Stimulated activated CD4-positive, alpha-beta T cell treated with anti-CD3 and anti-CD28 coated beads, Interleukin-1b, Interleukin-23, amount 100 ng/mL, for 1 hour (primary cell): Measurements from ENCODE around the gene CYP20A1.
"Not testable (repeated sequence)": the region's sequence is repeated elsewhere in the genome, so short reads cannot be mapped to it uniquely, and the experiment has no call there.

Experiments used
- DNase-seq, 2 donors: peaks; one replicate each; pipeline ENCODE4 v3.0.0-alpha.2; 2020; ENCODE audit warnings: low read depth in 2 of 2

CYP20A1 gene

GRCh38 chr2:203280428-203281064 lies 41.7 kb downstream of the CYP20A1 start:
- DNase-seq = no peak

DNA sequence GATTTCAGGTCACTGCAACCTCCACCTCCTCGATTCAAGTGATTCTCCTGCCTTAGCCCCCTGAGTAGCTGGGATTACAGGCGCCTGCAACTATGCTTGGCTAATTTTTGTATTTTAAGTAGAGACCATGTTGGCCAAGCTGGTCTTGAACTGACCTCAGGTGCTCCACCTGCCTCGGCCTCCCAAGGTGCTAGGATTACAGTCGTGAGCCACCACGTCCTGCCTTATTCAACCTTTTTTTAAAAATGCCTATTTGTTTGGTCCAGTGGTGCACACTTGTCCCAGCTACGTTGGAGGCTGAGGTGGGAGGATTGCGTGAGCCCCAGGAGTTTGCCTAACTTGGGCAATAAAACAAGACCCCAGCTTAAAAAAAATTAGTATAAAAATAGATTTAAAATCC lies 43.3 kb downstream of the CYP20A1 start:
- DNase-seq = no peak

DNA sequence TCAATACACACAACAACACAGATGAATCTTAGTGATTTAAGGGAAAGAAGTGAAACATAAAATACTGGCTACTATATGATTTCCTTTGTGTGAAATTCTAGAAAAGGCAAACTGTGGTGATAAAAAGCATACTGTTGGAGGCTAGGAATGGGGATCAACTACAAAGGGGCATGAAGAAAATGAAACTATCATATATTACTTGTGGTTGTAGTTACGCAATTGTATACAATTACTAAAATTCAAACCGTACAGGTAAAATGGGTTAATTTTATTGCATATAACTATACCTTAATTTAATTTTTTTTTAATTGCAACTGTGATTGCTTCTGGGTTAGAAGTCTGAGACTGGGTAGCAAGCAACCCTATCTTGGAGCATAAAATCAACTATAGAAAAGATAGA lies 47.7 kb downstream of the CYP20A1 start:
- no peak for DNase-seq

DNA sequence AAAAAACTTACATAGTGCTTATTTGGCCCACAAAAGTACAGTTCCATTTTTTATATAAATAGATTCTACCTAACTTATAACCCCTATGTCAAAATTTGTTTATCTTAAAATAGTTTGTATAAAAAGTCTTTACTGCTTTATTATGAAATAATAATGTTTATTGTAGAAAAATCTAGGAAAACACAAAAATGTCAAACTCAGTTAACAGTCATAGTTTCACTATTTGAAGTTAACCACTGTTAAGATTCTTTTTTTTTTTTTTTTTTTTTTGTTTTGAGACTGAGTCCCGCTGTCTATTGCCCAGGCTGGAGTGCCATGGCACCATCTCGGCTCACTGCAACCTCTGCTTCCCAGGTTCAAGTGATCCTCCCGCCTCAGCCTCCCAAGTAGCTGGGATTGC lies 62.8 kb downstream of the CYP20A1 start:
- DNase-seq = no peak

- not testable (repeated sequence) for DNase-seq
Observed at GRCh38 chr2:203302586-203302985, 63.8 kb downstream of the CYP20A1 start.

- DNase-seq = no peak
Observed at GRCh38 chr2:203310688-203311436, 72.0 kb downstream of the CYP20A1 start.

GRCh38 chr2:203326356-203326755 lies 87.5 kb downstream of the CYP20A1 start:
- no peak for DNase-seq

DNA sequence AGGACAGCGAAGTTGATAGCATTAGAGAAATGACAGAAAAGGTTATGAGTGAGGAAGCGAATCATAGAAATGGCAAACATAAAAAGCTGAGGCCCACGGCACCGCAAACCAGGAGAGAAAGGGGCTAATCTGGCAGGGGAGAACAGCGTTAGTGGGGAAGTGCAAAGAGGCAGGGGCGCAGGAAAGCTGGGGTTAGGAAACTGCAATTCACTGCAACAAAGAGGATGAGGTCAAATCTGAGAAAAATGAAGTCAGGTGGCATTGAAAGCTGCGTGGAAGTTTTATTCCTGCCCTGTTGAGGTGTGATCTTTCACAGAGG lies 88.7 kb downstream of the CYP20A1 start:
- no peak for DNase-seq

- peak; percentile 23 to 45 for DNase-seq
Observed at GRCh38 chr2:203327901-203328759, 89.3 kb downstream of the CYP20A1 start, which contains the start of gene ABI2. TSS of gene ABI2 (plus strand) at chr2:203328394. CDS start at chr2:203328515, 121 bp downstream.

- DNase-seq = peak in 1 of 2 donors; percentile 21
Observed at GRCh38 chr2:203328760-203329540, 90.1 kb downstream of the CYP20A1 start.

DNA sequence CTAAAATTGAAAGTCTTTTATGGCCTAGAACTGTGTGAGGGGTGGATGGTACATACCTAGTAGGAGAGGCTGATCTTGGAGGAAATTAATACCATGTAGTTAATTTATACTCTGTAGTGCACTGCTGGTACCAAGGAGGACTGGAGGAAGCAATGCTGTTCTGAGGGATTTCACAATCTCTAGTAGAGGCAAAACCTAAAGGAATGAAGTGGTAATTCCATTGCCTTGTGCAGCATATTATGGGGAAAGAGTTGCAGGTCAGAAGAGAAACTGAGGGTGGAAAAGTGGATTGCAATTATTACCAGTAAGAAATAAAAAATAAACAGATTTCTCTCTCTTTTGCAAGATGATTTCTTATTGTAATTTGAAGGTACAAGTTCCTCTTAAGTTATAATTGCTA lies 91.6 kb downstream of the CYP20A1 start:
- DNase-seq = no peak

GRCh38 chr2:203338322-203338721 lies 99.5 kb downstream of the CYP20A1 start:
- no peak for DNase-seq

DNA sequence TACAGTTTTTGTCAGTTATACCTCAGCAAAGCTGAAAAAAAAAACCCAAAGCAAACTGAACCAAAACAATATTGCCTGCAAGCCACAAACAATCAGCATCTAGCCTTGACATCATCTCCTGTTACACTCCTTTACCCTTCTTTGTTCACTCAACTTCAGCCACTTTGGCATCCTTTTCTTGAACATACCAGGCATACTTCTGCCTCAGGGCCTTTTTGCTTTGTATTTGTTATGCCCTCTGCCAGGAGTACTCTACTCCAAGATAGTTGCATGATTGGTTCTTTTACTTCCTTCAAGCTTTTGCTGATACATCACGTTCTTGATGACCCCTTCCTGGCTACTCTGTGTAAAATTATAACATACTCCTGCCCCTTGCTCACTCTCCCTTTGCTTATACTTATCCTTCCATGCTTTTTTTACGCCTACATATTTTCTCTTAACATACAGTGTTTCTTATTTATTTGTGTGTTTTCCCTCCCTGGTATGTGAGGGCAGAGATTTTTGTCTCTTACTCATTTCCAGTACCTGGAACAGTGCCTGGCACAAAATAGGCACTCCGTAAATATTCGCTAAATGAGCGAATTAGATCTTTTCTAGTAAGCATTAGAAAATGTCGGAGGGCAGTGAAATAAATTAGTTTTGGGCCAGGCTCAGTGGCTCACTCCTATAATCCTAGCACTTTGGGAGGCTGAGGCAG lies 102.1 kb downstream of the CYP20A1 start:
- no peak for DNase-seq

- DNase-seq = no peak
Observed at GRCh38 chr2:203341741-203342310, 103.0 kb downstream of the CYP20A1 start.

DNA sequence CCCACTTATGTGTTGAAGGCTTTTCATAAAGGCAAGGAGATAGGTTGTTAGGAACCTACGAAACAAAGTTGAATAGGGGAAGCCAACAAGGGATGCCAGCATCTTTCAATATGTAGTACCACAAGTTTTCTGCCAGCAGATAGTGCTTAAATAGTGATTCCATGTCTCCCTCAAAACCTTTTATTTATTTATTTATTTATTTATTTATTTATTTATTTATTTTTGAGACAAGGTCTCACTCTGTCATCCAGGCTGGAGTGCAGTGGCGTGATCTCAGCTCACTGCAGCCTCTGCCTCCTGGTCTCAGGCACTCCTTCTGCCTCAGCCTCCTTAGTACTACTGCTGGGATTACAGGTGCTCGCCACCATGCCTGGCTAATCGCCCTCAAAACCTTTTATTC lies 103.6 kb downstream of the CYP20A1 start:
- DNase-seq = not testable (repeated sequence)

GRCh38 chr2:203344667-203345066 lies 105.8 kb downstream of the CYP20A1 start:
- no peak for DNase-seq

GRCh38 chr2:203346612-203347011 lies 107.8 kb downstream of the CYP20A1 start:
- no peak for DNase-seq

DNA sequence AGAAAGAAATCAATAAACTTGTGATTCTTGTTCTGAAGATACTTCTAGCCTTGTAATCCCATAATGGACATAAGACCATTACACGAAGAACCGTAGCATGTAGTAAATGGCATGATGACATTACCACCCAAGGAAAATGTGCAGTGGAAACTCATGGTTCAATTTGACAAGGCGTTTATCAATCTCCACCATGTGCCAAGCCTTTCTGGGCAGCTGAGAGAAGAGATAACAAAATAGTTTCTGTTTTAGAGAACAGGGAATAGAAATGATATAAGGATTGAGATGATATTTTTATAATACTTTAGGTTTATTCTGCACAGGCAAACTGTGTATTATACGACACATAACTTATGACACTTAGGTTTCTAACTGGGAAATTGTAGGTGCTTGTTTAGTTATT lies 108.6 kb downstream of the CYP20A1 start:
- no peak for DNase-seq

DNA sequence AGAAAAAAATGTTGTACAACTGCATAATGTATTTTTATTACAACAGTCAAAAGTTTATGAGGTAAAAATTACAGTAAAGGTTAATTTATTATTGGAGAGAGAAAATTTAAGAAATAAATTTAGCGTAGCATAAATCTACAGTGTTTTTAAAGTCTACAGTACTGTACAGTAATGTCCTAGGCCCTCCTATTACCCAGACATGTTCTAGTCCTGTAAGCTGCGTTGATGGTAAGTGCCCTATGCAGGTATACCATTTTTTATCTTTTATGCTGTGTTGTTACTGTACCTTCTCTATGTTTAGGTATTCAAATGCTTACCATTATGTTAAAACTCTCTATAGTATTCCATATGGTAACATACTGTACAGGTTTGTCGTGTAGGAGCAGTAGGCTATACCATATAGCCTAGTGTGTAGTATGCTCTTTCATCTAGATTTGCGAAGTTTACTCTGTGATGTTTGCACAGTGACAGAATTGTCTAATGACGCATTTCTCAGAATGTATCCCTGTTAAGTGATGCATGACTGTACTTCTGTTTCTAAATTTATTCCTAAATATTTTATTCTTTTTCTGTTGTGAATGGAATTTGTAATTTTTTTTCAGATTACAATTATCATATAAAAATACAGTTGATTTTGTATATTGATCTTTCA lies 113.9 kb downstream of the CYP20A1 start:
- DNase-seq = no peak

DNA sequence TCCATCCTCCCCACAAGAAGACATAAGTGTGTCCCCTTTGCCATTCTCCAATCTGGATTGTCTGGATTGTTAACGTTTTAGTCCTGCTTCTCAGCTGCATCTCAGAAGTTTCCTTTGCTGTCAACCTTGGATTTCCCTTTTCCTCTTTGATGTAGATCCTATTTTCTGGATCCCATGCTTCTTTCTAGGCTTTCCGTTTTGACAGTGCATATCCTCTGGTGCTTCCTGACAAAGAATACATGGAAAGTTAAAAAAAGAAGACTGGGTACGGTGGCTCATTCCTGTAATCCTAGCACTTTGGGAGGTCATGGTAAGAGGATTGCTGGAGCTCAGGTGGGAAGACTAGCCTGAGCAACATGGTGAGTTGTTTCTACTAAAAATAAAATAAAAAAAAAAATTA lies 116.1 kb downstream of the CYP20A1 start:
- no peak for DNase-seq
